Muscle of arm (tissue), 12 donors: ENCODE data around the gene ZNF273. TPM values are rescaled to one million over a fixed set of nuclear protein-coding genes. Genes with fewer than 3 reads are reported as not detected.

Source experiments
- DNase-seq: peaks from one replicate; pipeline ENCODE4 v3.0.0-alpha.2; 2013
- polyA plus RNA-seq, 12 donors: library from polyadenylated mRNA; unstranded; fragments of 120-200 nt; gene quantifications; one replicate each; pipeline ENCODE4 v1.2.1, GENCODE V29; 2013; ENCODE audit not compliant: insufficient read length in 12 of 12

Gene ZNF273
- polyA plus RNA-seq, 12 donors: 4.1 to 9.6 (median 6.4) TPM; not detected in 1

DNA sequence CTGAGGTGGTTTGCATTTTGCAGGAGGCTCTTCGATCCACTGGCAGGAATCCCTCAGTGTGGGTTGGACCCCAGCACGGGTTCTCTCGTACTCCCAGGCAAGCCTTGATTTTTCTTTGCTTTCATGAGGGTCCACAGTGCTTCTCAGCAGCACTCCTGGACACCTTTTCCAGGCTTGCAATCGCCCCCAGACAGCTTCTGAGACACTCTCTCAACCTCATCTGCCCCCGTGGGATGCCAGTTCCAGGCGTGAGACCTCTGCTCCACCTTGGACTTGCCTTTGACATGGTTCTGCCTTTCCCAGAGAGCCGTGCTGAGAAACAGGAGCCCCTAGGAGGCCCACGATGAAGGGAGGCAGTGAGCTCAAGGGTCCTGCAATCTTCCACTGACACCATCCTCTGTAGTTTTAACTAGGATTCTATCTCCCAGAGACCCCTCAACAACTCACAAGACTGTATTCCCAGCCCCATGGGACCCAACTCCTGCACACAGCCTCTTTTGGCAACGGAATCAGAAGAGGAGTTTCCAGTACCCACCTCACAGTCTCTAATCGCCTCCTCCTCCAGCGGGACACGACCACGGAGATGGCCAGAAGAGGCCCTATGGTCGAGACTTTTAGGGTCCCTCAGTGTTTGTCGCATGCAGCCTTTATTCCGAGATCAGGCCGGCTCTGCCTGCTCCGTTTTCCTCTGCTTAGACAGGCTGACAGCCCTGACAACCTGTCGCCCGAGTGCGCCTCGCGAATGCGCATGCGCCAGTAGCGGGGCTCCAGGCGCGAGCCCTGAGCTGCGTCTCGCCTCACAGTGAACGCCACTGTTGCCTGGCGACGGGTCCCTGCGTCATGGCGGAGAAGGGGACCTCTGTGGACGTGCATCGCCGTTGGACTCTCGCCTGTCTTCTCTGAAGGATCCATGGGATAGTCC, 26.0 kb upstream of the ZNF273 start:
- peak; percentile 39 for DNase-seq

DNA sequence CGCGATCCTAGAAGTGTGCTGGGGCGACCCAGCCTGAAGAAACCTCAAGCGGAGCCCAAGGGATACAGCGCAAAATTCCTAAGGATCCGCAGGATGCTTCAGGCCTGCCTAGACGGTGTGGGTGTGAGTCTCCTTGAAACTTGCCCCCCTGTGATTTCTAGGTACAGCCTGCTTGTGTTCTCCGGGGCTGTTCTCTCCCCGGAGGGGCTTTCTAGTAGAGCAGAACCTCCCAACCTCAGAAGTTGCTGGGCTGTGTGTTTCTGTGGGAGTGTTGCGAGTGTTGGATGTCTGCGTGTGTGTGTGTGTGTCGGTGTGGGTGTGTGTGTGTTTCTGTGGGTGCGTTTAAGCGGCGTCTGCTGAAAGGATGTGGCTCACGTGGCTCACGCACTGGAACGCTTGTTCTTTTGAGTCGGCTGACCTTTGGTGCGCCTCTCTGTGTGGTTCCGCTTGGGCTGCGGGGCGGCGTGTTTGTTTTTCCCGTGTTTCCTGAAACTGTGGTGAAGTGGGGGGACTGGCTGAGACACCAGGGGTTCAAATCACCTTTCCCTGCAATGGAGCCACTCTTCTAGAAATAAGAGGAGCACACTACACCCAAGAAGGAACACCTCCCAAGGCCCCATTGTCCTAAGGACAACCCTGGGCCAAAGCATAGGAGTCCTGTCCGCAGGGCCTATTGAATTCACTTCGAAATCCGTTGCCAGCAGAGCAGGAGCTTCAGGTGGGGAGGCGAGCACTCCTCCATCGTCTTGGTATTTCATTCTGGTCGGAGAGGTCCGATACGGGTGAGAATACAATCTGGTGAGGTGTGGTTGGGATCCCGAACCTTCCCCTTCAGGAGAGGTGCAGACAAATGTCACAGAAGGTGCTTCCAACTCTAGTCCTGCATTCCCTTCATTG, 25.1 kb upstream of the ZNF273 start:
- DNase-seq: no peak

GRCh38 chr7:64878684-64879083, 24.4 kb upstream of the ZNF273 start:
- no peak for DNase-seq

DNA sequence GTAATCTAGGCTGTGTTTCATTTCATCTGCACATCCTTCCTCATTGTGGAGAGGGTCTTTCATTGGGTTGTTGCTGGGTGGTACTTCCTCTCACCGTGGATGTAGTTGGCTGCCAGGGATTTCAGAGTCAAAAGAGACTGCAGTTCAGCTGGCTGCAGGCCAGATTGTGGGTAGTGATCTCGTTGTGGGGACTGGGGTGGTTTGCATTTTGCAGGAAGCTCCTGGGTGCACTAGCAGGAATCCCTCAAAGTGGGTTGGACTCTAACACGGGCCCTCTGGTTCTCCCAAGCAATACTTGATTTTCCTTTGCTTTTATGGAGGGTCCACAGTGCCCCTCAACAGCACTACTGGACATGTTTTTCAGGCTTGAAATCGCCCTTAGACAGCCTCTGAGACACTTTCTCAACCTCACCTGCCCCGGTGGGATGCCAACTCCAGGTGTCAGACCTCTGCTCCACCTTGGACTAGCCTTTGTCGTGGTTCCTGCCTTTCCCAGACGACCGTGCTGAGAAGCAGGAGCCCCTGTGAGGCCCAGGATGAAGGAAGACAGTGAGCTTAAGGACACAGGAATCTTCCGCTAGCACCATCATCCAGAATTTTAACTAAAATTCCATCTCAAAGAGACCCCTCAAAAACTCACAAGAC, 23.9 kb upstream of the ZNF273 start:
- no peak for DNase-seq

DNA sequence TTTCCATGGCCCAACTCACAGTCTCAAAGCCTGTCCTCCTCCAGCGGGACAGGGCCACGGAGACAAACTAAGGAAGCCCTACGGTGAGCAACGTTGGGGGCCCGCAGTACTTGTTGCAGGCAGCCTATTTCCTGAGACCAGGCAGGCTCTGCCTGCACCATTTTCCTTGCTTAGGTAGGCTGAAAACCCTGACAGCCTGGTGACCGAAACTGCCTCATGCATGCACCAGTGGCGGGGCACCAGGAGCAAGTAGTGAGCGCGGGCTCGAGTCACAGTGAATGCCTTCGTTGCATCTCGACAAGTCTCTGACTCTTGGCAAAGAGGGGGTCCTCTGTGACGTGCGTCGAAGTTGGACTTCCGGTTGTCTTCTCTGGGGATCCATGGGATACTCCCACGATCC, 23.3 kb upstream of the ZNF273 start:
- no peak for DNase-seq

GRCh38 chr7:64880322-64881297, 22.5 kb upstream of the ZNF273 start:
- DNase-seq: no peak

DNA sequence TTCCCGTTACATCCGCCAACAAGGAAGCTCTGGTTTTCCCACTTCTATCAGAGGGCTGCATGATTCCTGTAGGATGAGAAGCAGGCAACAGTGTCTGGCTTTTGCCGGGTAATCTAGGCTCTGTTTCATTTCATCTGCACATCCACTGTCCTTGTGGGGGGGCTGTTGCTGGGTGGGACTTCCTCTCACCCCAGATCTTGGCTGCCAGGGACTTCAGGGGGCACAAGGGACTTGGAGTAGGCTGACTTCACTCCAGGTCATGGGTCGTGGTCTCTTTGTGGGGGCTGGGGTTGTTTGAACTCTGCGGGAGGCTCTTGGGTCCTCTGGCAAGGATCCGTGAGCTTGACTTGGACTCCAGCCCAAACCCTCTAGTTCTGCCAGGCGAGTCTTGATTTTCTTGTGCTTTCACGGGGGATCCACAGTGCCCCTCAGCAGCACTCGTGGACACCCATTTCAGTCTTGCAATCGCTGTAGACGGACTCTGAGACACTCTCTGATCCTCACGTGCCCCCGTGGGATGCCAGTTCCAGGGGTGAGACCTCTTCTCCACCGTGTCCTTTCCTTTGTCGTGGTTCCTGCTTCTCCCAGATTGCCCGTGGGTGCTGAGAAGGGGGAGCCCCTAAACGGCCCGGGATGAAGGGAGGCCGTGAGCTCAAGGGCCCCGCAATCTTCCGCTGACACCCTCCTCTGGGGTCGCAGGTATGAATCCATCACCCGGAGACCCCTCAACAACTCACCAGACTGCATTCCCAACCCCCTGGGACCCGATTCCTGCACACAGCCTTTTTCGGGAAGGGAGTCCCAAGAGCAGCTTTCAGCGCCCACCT, 21.4 kb upstream of the ZNF273 start:
- DNase-seq: no peak

DNA sequence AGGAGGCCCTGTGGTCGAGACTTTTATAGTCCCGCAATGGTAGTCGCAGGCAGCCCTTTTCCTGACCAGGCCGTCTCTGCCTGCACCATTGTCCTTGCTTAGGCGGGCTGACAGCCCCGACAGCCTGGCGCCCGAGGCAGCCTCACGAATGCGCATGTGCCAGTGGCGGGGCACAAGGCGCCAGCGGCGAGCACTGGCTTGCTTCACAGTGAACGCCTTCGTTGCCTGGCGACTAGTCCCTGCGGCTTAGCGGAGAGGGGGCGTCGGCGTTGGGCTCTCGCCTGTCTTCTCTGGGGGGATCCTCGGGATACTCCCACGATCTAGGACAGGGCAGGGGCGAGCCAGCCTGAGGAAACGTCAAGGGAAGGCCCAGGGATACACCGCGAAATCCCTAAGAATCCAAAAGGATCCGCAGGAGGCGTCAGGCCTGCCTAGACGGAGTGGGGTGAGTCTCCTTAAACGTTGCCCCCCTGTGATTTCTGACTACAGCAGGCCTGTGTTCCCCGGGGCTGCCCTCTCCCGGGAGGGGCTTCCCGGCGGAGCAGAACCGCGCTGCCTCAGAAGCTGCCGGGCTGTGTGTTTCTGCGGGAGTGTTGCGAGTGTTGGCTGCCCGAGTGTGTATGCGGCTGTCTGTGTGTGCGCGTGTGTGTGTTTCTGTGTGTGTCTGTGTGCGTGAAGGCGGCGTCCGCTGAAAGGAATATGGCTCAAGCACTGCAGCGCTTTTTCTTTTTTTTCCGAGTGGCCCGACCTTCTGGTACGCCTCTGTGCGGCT, 20.5 kb upstream of the ZNF273 start:
- peak; percentile 34 for DNase-seq

DNA sequence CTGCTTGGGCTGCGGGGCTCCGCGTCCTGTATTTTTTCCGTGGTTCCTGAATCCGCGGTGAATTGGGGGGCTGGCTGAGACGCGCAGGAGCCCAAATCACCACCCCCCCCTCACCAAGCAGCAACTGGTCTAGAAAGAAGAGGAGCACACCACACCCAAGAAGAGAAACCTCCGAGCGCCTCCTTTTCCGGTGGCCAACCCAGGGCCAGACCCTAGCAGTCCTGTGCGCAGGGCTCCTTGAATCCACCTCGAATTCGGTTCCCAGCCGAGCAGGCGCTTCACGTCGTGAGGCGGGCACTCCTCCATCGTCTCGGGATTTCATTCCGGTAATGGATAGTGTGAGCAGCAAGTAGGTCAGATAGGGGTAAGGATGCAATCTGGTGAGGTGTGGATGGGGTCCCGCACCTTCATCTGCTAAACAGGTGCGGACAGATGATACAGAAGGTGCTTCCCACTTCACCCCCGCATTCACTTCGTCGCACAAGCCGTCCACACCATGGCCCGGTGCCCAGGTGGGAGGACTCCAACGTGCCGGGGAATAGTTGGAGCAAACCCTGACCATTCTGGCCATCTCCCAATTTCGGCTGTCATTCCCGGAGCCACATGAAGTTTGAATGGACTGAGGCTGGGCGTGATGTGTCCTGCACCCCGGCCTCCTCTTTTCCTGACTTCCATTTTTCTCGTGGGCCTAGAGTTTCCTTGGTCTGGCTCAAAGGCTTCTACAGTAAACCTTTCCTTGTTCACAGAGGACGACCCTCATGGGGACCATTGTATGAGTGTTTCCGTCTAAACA, 19.8 kb upstream of the ZNF273 start:
- DNase-seq: no peak

- DNase-seq: no peak
These were observed 18.8 kb upstream of the ZNF273 start for GRCh38 chr7:64884085-64884912.

GRCh38 chr7:64884913-64885370, 18.1 kb upstream of the ZNF273 start:
- DNase-seq: no peak

DNA sequence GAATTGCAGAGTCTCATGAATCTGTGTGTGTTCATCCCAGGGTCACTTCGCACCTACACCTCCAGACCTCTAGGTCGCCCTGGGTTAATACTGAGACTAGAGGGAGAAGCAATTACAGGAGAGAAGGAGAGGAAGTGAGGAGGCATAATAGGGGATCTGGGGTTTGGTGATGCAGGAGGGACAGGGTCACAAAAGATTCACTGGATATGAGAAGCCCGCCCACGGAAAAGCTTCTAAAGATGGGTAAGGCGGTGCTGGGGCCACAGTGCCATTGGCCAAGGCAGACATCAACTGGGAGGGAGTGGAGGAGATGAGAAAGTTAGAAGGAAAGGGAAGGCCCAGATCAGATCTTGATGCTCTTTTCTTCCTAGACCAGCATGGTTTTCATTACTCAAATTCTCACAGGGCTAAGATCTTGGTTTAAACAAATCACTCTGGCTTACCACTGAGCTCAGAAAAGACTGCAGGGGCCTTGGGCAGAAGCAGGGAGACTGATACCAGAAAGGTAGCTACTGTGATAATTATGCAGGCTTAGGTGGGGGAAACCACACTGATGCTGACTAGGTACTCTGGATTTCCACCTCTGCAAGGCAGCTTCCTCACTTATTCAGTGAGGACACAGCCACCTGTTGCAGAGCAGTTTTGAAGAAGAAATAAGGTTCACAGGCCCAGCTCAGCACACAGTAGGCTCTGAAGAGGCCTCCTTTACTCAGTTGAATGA, 17.4 kb upstream of the ZNF273 start:
- DNase-seq: no peak

GRCh38 chr7:64886956-64887545, 16.0 kb upstream of the ZNF273 start:
- no peak for DNase-seq

DNA sequence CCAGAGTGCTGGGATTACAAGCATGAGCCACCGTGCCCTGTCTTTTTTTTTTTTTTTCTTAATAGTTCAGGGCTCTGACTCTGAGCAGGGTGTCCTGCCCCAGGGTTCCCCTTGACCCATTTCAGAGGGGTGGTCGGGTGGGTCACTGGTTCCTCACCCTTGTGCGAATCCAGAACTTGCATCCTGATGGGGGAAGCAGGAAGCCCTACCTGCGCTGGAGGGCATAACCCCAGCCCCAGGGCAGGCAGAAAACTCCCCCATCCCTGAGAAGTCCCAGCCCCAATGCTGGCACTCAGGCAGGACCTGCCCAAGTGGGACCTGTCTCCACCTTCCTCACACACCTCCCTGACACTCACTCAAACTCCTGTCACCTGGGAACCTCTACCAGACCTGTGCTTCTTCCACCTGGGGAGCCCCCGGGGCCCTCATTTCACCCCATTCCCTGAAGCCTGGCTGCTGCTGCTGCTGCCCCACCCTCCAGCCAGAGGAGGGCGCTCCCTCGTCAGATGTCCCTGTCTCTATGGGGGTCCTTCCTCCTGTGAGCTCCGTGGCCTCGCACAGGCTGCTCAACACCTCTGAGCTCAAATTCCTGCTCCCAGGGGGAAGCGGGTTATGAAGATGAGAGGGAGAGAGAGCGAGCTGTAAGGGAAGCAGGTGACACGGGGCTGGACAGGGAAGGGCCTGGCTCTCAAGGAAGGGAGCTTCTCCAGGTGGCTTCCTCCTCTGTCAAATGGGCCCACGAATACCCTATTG, 15.1 kb upstream of the ZNF273 start:
- no peak for DNase-seq

GRCh38 chr7:64888561-64888900, 14.5 kb upstream of the ZNF273 start:
- peak; percentile 12 for DNase-seq
